ENCODE results near the gene LRRC27.

DNA sequence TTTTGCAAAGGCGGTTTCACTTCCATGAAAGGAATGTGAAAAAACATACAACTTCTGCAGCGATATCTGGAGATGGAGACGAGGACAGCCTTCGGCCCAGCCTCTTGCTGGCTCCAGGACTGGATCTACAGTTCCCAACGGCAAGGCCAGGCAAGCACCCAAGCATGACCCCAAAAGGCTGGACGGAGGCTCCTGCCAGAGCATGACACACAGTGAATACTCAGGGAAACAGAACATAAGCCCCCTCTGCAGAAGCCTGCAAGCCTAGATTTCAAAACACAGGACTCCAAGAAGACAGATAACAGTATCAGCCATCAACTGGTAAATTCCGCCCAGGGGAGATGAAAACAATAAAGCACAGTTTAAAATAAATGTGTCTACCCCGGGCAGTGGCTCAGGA lies 3.3 kb upstream of the LRRC27 start:
- TF ChIP-seq POLR2A (IDR thresholded peaks at IDR 0.05; ENCODE audit: low read length) (no peak), GATA1 (IDR thresholded peaks at IDR 0.05; ENCODE audit: low read depth, low read length) (no peak)

Data from erythroblast (primary cell).